ACHN (cell line): Measurements from ENCODE around the gene PRKG1.
"Not testable (repeated sequence)": the region's sequence is repeated elsewhere in the genome, so short reads cannot be mapped to it uniquely, and the experiment has no call there.

ENCODE experiments used
- DNase-seq: peaks from one replicate; pipeline ENCODE4 v3.0.0-alpha.2; 2015
- in situ Hi-C: cut with HindIII; loops from 2 replicates; pipeline ENCODE4 v1.10.0; 2017; ENCODE audit warnings: low sequenced_read_pairs, low pct_ligation_motif_present, low pct_unique_long_range_greater_than_20kb

PRKG1 gene

GRCh38 chr10:51707392-51707791 is 633.1 kb downstream of the PRKG1 start:
- in situ Hi-C loops: no loop called here
- no peak for DNase-seq

GRCh38 chr10:51707821-51708424 is 633.6 kb downstream of the PRKG1 start:
- in situ Hi-C loops: no loop called here
- no peak for DNase-seq

GRCh38 chr10:51708609-51709008 is 634.3 kb downstream of the PRKG1 start:
- in situ Hi-C loops: no loop called here
- no peak for DNase-seq

- DNase-seq: no peak
- in situ Hi-C loops: no loop called here
These were observed 635.2 kb downstream of the PRKG1 start for GRCh38 chr10:51709324-51709972.

- in situ Hi-C loops: no loop called here
These were observed 637.2 kb downstream of the PRKG1 start for GRCh38 chr10:51711519-51711891.

GRCh38 chr10:51716981-51717380 is 642.7 kb downstream of the PRKG1 start:
- in situ Hi-C loops: no loop called here

More at GRCh38 chr10:51711519-51711891, 637.2 kb downstream of the PRKG1 start:
- no peak for DNase-seq

GRCh38 chr10:51718804-51719291 is 644.6 kb downstream of the PRKG1 start:
- DNase-seq: no peak
- in situ Hi-C loops: no loop called here

More at GRCh38 chr10:51716981-51717380, 642.7 kb downstream of the PRKG1 start:
- no peak for DNase-seq

GRCh38 chr10:51724038-51724437 is 649.8 kb downstream of the PRKG1 start:
- DNase-seq: no peak
- in situ Hi-C loops: no loop called here

- in situ Hi-C loops: no loop called here
- no peak for DNase-seq
These were observed 655.7 kb downstream of the PRKG1 start for GRCh38 chr10:51729822-51730555.

GRCh38 chr10:51733057-51733456 is 658.8 kb downstream of the PRKG1 start:
- in situ Hi-C loops: no loop called here
- no peak for DNase-seq

- no peak for DNase-seq
- in situ Hi-C loops: no loop called here
These were observed 668.9 kb downstream of the PRKG1 start for GRCh38 chr10:51743146-51743545.

GRCh38 chr10:51744235-51745000 is 670.1 kb downstream of the PRKG1 start:
- in situ Hi-C loops: no loop called here
- DNase-seq: no peak

- in situ Hi-C loops: no loop called here
These were observed 671.1 kb downstream of the PRKG1 start for GRCh38 chr10:51745397-51745796.

GRCh38 chr10:51747216-51747615 is 672.9 kb downstream of the PRKG1 start:
- in situ Hi-C loops: no loop called here
- DNase-seq: no peak

More at GRCh38 chr10:51745397-51745796, 671.1 kb downstream of the PRKG1 start:
- DNase-seq: no peak

- no peak for DNase-seq
- in situ Hi-C loops: no loop called here
These were observed 674.7 kb downstream of the PRKG1 start for GRCh38 chr10:51748959-51749358.

- in situ Hi-C loops: no loop called here
These were observed 684.1 kb downstream of the PRKG1 start for GRCh38 chr10:51758366-51758765.

GRCh38 chr10:51758838-51759237 is 684.6 kb downstream of the PRKG1 start:
- in situ Hi-C loops, DNase-seq: not testable (repeated sequence)

More at GRCh38 chr10:51758366-51758765, 684.1 kb downstream of the PRKG1 start:
- no peak for DNase-seq

- DNase-seq: no peak
- in situ Hi-C loops: no loop called here
These were observed 685.7 kb downstream of the PRKG1 start for GRCh38 chr10:51759896-51760534.
